NT2/D1 (cell line): ENCODE results near the gene CD44.

Source experiments
- YY1 ChIP-seq: IDR thresholded peaks from 2 replicates; pipeline ENCODE4 v1.6.1; 2011; ENCODE audit not compliant: insufficient read length, insufficient read depth
- ZNF274 ChIP-seq: IDR thresholded peaks from 2 replicates; pipeline ENCODE4 v1.6.1; 2011; ENCODE audit warnings: mild to moderate bottlenecking, low read depth, low read length

DNA sequence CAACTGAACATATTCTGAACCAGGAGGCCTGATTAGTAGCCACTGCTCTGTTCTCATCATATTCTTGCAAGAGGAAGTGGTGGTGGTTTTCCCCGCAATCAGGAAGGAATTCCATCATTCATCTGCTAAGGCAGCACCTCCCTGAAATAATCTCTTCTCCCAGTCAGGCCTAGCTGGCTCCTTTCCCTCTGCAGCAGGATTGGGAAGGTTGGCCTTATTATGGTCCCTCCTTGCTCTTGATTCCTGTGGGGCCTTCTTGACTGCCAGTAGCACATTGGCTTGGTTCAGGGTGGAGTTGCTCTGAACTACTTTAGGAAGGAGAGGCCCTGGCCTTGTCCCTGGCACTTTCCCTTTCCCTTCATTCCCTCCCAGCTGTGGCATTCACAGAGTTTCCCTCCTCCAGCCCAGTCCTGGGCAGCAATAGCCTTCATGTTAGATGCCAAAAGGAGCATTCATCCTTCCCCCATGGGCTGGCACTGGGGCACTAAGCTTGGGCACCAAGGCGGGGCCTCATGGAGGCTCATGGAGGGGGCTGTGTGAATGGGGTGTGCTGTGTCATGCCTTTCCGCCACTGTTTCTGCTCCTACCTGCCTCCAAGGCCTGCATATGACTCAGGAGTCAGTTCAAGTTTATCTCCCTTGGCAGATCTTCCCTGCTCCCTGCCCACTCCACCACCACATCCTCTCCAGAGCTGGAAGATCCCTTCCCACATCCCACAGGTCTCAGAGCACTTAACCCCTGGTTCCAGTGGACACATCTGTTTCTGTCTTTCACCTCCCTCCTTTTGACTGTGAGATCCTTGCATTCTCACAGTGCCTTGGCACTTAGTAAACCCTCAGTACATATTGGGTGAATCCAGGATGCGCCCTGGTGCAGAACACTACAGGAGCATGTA, 27.6 kb upstream of the CD44 start:
- no peak for TF ChIP-seq ZNF274
- no peak for TF ChIP-seq YY1
